ENCODE data around the gene SOCS7. TPM values are rescaled to one million over a fixed set of nuclear protein-coding genes. Genes with fewer than 3 reads are reported as not detected.

SOCS7 gene
- polyA plus RNA-seq, 5 donors: 12.7 to 20.7 (median 17.3) TPM

Other genes with a start within 250 kb of the SOCS7 start
- gene TBC1D3E, start 223.9 kb upstream of the SOCS7 start, polyA plus RNA-seq (ENCODE audit: insufficient read depth in 1 of 5, insufficient read length in 5 of 5, low replicate concordance in 1 of 5): not detected
- not detected for gene TBC1D3, start 159.3 kb upstream of the SOCS7 start, polyA plus RNA-seq (ENCODE audit: insufficient read depth in 1 of 5, insufficient read length in 5 of 5, low replicate concordance in 1 of 5)
- 10 to 100 TPM; 51.2 to 68.0 (median 60.5) TPM for gene MRPL45, start 54.7 kb upstream of the SOCS7 start, polyA plus RNA-seq (ENCODE audit: insufficient read depth in 1 of 5, insufficient read length in 5 of 5, low replicate concordance in 1 of 5)
- under 1 TPM; 0.17 to 0.60 (median 0.49) TPM for gene GPR179, start 7.9 kb upstream of the SOCS7 start, polyA plus RNA-seq (ENCODE audit: insufficient read depth in 1 of 5, insufficient read length in 5 of 5, low replicate concordance in 1 of 5)
- gene ARHGAP23, start 76.6 kb downstream of the SOCS7 start, polyA plus RNA-seq (ENCODE audit: insufficient read depth in 1 of 5, insufficient read length in 5 of 5, low replicate concordance in 1 of 5): 10 to 100 TPM; 27.3 to 38.1 (median 31.9) TPM

Data from right lung (tissue), 5 donors.